Measurements from ENCODE around the gene PLCD1.
"Not testable (repeated sequence)": the region's sequence is repeated elsewhere in the genome, so short reads cannot be mapped to it uniquely, and the experiment has no call there.

PLCD1 gene

DNA sequence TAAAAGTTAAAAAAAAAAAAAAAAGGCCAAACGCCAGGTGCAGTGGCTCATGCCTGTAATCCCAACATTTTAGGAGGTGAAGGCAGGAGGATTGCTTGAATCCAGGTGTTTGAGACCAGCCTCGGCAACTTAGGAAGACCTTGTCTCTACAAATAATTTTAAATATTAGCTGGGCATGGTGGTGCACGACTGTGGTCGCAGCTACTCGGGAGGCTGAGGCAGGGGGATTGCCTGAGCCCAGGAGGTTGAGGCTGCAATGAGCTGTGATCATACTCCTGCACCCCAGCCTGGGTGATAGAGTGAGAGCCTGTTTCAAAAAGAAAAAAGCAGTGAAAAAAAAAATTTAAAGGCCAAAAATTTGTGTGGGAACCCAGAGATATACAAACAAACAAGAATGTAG, 6.8 kb upstream of the PLCD1 start:
- no peaks in the 10 kb centered on the region; the same call in none of the 2 replicates for H3K27me3 ChIP-seq (replicated peaks; ENCODE audit: control insufficient read depth, insufficient read depth, low read length)
- no peak overlapping the region for H3K4me3 ChIP-seq (replicated peaks; ENCODE audit: low read depth, low read length)
- H3K36me3 ChIP-seq (ENCODE audit: control insufficient read depth, insufficient read depth, low read length): no peaks in the 10 kb centered on the region
- TF ChIP-seq, protein P1, sequence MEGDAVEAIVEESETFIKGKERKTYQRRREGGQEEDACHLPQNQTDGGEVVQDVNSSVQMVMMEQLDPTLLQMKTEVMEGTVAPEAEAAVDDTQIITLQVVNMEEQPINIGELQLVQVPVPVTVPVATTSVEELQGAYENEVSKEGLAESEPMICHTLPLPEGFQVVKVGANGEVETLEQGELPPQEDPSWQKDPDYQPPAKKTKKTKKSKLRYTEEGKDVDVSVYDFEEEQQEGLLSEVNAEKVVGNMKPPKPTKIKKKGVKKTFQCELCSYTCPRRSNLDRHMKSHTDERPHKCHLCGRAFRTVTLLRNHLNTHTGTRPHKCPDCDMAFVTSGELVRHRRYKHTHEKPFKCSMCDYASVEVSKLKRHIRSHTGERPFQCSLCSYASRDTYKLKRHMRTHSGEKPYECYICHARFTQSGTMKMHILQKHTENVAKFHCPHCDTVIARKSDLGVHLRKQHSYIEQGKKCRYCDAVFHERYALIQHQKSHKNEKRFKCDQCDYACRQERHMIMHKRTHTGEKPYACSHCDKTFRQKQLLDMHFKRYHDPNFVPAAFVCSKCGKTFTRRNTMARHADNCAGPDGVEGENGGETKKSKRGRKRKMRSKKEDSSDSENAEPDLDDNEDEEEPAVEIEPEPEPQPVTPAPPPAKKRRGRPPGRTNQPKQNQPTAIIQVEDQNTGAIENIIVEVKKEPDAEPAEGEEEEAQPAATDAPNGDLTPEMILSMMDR (IDR thresholded peaks at IDR 0.05; ENCODE audit: insufficient read depth, low read length, poor library complexity, severe bottlenecking): no peak
- no peak for DNase-seq (ENCODE audit: extremely low read depth, insufficient read length)

DNA sequence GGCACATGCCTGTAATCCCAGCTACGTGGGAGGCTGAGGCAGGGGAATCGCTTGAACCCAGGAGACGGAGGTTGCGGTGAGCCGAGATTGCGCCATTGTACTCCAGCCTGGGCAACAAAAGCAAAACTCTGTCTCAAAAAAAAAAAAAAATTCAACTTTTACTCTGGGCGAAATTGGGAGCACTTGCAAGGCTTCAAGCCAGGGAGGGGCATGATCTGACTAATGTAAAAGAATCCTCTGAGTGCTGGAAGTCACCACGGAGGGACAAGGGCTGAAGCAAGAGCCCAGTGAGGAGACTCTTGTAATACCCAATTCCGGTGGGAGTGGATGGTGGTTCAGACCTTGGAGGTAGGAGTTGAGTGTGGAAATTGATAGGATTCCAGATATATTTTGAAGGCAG, 4.9 kb upstream of the PLCD1 start:
- not testable (repeated sequence) for H3K27me3 ChIP-seq (replicated peaks; ENCODE audit: control insufficient read depth, insufficient read depth, low read length); H3K4me3 ChIP-seq (replicated peaks; ENCODE audit: low read depth, low read length); DNase-seq (ENCODE audit: extremely low read depth, insufficient read length); H3K36me3 ChIP-seq (ENCODE audit: control insufficient read depth, insufficient read depth, low read length)

DNA sequence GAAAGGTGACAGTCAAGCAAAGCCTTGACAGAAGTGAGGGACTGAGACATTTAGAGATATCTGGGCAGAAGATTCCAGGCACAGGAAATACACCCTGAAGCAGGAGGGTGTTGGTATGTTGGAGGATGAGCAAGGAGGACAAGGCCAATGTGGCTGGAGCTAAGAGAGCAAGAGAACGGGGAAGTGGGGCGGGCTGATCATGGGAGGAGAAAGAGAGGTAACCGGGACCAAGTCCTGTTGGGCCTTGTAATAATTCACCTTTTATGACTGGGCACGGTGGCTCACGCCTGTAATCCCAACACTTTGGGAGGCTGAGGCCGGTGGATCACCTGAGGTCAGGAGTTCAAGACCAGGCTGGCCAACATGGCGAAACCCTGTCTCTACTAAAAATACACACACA, 4.1 kb upstream of the PLCD1 start:
- not testable (repeated sequence) for H3K27me3 ChIP-seq (replicated peaks; ENCODE audit: control insufficient read depth, insufficient read depth, low read length); DNase-seq (ENCODE audit: extremely low read depth, insufficient read length)

DNA sequence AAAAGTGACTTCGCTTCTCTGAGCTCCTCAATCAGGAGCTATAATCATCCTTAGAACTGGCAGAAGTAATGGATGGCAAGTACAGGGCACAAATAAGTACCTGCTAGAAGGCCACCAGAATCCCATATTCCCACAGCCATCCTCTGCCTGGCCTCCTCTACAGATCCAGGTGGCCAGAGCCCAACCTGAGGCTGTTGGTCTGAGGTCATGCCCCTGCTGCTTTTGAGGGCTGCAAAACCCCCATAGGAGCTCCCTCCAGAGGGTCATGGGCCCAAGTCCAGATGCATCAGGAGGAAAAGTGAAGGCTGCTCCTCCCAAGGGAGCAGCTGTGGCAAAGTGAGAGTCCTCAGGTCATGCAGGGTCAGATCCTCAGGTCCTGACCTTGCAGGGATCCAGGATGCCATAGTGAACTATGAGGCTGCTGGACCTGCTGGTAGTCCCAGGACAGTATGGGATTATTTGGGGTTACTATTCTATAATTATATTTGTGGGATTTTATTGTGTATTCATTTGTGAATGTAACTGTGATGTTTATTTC, 3.0 kb upstream of the PLCD1 start:
- H3K27me3 ChIP-seq (replicated peaks; ENCODE audit: control insufficient read depth, insufficient read depth, low read length): no peaks in the 10 kb centered on the region; the same call in none of the 2 replicates
- no peak for DNase-seq (ENCODE audit: extremely low read depth, insufficient read length)
- H3K4me3 ChIP-seq (replicated peaks; ENCODE audit: low read depth, low read length): no peak overlapping the region
- TF ChIP-seq, protein P1 (IDR thresholded peaks at IDR 0.05; ENCODE audit: insufficient read depth, low read length, poor library complexity, severe bottlenecking): no peak
- H3K36me3 ChIP-seq (ENCODE audit: control insufficient read depth, insufficient read depth, low read length): no peaks in the 10 kb centered on the region

More for the DNA sequence above, 4.1 kb upstream of the PLCD1 start:
- not testable (repeated sequence) for H3K4me3 ChIP-seq (replicated peaks; ENCODE audit: low read depth, low read length); H3K36me3 ChIP-seq (ENCODE audit: control insufficient read depth, insufficient read depth, low read length)

DNA sequence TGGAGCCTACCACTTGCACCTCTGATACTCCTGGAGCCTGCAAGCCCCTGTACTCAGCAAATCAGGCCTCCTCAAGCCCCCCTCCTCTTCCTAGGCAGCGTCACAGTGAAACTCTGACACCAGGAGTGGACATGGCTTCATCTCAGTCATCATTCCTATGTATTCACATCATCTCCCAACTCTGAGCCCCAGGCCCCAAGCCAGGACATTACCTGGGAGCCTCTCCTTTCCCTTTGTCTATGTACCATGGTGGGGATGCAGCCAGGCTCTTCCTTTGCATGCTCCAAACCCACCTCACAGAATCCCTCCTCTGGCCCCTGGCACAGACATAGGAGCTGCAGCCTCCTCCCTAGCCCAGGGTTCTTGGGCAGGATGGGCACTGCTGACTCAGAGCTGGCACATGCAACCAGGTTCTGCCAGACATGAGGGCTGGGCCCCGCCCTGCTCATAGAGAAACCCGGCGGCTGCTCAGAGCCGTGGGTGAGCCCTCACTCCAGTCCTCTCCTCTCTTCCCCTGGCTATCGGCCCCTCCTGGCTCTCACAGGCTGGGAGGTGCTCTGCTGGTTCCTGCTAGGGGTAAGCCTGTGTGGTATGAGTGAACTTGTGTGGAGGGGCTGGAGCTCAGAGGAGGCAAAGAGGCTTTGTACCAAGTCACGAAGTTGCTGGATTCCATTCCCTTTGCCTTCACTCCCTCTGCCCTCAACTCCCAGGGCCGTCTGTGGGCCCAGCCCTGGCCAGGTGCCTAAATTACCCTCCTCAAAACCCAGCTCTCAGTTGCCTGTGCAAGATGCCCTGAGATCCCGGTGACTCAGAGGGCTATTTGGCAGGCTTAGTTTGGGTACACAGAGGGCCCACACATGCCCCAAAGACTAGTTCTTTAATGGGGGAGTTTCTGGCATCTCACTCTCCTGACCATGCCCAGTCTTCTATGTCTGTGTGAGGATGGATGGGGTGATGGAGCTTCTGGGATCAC, 1.9 kb upstream of the PLCD1 start:
- DNase-seq (ENCODE audit: extremely low read depth, insufficient read length): no peak
- Histone ChIP-seq H3K27me3 (replicated peaks; ENCODE audit: control insufficient read depth, insufficient read depth, low read length) (no peaks in the 10 kb centered on the region; the same call in none of the 2 replicates), H3K36me3 (ENCODE audit: control insufficient read depth, insufficient read depth, low read length) (no peaks in the 10 kb centered on the region), H3K4me3 (replicated peaks; ENCODE audit: low read depth, low read length) (no peak overlapping the region)
- TF ChIP-seq, protein P1 (IDR thresholded peaks at IDR 0.05; ENCODE audit: insufficient read depth, low read length, poor library complexity, severe bottlenecking): no peak

DNA sequence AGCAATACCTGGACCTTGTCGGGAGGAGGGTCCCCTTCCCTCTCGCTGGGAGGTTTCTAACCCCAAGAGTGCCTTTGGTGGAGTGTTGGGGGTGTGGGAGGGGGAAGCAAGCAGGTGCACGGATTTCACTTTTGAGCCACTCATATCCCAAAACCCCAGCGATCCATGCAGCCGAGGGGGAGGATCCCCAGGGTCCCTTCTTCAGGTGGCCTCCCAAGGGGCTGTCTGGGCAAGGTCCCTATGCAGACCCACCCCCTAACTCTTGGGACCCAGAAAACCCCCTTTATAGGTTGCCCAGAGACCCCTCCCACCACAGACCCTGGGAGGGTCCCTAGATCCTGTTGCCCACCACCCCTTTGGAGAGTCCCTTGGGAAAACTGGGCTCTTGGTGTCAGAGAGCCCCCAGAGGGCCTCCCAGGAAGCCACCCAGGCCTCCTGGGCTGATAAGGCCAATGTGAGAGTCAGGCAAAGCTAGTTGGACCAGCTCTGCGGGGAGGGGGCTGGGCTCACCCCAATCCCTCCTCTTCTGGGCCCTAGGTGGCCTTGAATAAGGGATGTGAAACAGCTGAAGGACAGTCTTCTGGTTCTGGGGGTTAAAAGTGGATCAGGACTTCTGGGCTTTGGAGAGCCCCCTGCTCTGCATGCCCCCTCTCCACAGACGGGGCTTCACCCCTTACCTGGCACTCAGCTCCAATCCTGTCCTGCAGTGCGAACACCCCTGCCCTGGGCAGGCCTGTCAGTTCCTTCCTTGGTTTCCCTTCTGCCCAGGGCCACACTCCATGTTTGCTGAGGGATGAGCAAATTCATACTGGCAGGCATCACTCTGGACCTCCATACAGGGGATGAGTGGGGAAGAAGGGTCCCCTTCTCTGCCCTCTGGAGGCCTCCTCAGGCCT, 932 bp upstream of the PLCD1 start:
- TF ChIP-seq, protein P1 (IDR thresholded peaks at IDR 0.05; ENCODE audit: insufficient read depth, low read length, poor library complexity, severe bottlenecking): no peak
- no peaks in the 10 kb centered on the region for H3K36me3 ChIP-seq (ENCODE audit: control insufficient read depth, insufficient read depth, low read length)
- no peaks in the 10 kb centered on the region; the same call in none of the 2 replicates for H3K27me3 ChIP-seq (replicated peaks; ENCODE audit: control insufficient read depth, insufficient read depth, low read length)
- H3K4me3 ChIP-seq (replicated peaks; ENCODE audit: low read depth, low read length): no peak overlapping the region
- no peak for DNase-seq (ENCODE audit: extremely low read depth, insufficient read length)

All from GM06990 (cell line).